ENCODE results near the gene ZMIZ1. TPM values are rescaled to one million over a fixed set of nuclear protein-coding genes. Genes with fewer than 3 reads are reported as not detected.

Gene ZMIZ1
- total and polyA plus RNA-seq, 2 experiments from 2014 or later, result 48.2 to 78.8 TPM

GRCh38 chr10:79241990-79242619 lies 173.3 kb downstream of the ZMIZ1 start:
- peaks cover 57% of the 10 kb centered on the region for H3K4me1 ChIP-seq (ENCODE audit: low read depth)
- H3K27ac ChIP-seq, result peak overlapping the region; percentile 74
- H3K4me3 ChIP-seq, result peak overlapping the region; percentile 51
- no peaks in the 10 kb centered on the region for H3K36me3 ChIP-seq
- no peaks in the 10 kb centered on the region for H3K27me3 ChIP-seq
- DNase-seq (ENCODE audit: low read depth in 1 of 2, low spot score in 1 of 2), result peak; percentile 45 to 54
- no peaks in the 10 kb centered on the region for H3K9me3 ChIP-seq (ENCODE audit: low read depth)
- TF ChIP-seq, protein P1, sequence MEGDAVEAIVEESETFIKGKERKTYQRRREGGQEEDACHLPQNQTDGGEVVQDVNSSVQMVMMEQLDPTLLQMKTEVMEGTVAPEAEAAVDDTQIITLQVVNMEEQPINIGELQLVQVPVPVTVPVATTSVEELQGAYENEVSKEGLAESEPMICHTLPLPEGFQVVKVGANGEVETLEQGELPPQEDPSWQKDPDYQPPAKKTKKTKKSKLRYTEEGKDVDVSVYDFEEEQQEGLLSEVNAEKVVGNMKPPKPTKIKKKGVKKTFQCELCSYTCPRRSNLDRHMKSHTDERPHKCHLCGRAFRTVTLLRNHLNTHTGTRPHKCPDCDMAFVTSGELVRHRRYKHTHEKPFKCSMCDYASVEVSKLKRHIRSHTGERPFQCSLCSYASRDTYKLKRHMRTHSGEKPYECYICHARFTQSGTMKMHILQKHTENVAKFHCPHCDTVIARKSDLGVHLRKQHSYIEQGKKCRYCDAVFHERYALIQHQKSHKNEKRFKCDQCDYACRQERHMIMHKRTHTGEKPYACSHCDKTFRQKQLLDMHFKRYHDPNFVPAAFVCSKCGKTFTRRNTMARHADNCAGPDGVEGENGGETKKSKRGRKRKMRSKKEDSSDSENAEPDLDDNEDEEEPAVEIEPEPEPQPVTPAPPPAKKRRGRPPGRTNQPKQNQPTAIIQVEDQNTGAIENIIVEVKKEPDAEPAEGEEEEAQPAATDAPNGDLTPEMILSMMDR (IDR thresholded peaks at IDR 0.05; ENCODE audit: low read depth, low read length), result no peak

GRCh38 chr10:79242620-79243152 lies 173.9 kb downstream of the ZMIZ1 start:
- H3K27ac ChIP-seq, result peak overlapping the region; percentile 74
- no peaks in the 10 kb centered on the region for H3K36me3 ChIP-seq
- TF ChIP-seq, protein P1 (IDR thresholded peaks at IDR 0.05; ENCODE audit: low read depth, low read length), result no peak
- H3K27me3 ChIP-seq, result no peaks in the 10 kb centered on the region
- no peaks in the 10 kb centered on the region for H3K9me3 ChIP-seq (ENCODE audit: low read depth)
- DNase-seq (ENCODE audit: low read depth in 1 of 2, low spot score in 1 of 2), result peak; percentile 72 to 88
- peaks cover 53% of the 10 kb centered on the region for H3K4me1 ChIP-seq (ENCODE audit: low read depth)
- peak overlapping the region; percentile 51 for H3K4me3 ChIP-seq

GRCh38 chr10:79243181-79244067 lies 174.7 kb downstream of the ZMIZ1 start:
- no peaks in the 10 kb centered on the region for H3K9me3 ChIP-seq (ENCODE audit: low read depth)
- TF ChIP-seq, protein P1 (IDR thresholded peaks at IDR 0.05; ENCODE audit: low read depth, low read length), result no peak
- peaks cover 46% of the 10 kb centered on the region for H3K4me1 ChIP-seq (ENCODE audit: low read depth)
- H3K4me3 ChIP-seq, result peak overlapping the region; percentile 51
- H3K36me3 ChIP-seq, result no peaks in the 10 kb centered on the region
- H3K27me3 ChIP-seq, result no peaks in the 10 kb centered on the region
- peak in 1 of 2 donors; percentile 77 for DNase-seq (ENCODE audit: low read depth in 1 of 2, low spot score in 1 of 2)
- peak overlapping the region; percentile 74 for H3K27ac ChIP-seq

GRCh38 chr10:79244068-79244442 lies 175.3 kb downstream of the ZMIZ1 start:
- no peaks in the 10 kb centered on the region for H3K9me3 ChIP-seq (ENCODE audit: low read depth)
- H3K36me3 ChIP-seq, result no peaks in the 10 kb centered on the region
- H3K27ac ChIP-seq, result no peak overlapping the region
- peaks cover 39% of the 10 kb centered on the region for H3K4me1 ChIP-seq (ENCODE audit: low read depth)
- H3K4me3 ChIP-seq, result no peak overlapping the region
- no peak for DNase-seq (ENCODE audit: low read depth in 1 of 2, low spot score in 1 of 2)
- H3K27me3 ChIP-seq, result no peaks in the 10 kb centered on the region
- TF ChIP-seq, protein P1 (IDR thresholded peaks at IDR 0.05; ENCODE audit: low read depth, low read length), result no peak

DNA sequence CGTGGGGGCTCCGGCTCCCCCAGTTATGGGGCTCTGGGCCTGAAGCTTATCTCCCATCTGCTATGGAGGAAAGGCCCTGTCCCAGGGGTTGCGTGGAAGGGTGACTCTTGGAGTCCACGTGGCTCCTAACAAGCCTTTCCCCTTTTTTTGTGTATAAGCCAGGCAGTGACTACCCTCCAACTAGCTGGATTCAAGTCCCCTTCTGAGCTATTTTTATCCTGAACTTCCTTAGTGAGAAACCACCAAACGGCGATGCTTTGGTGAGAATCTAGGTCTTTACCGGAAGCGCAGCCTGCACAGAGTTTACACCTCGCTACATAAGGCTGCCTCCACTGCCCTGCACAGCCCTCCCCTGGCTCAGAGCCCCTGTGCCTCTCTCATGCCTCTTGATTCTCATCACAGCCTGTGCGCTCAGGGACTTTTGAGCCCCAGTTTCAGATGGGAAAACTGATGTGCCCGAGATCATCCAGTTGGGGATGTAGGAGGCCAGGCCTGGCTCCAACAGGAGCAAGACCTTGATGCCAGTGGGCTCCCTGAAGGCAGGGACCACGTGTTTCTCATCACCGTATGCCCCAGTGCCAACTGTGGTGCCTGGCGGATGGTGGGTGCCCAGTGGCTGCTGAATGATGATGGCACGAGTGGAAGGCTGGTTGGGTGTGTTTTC lies 176.2 kb downstream of the ZMIZ1 start:
- Histone ChIP-seq H3K4me3 (no peak overlapping the region), H3K4me1 (ENCODE audit: low read depth) (peaks cover 30% of the 10 kb centered on the region)

More for the DNA sequence above, 176.2 kb downstream of the ZMIZ1 start:
- no peak overlapping the region for H3K27ac ChIP-seq
- no peak for DNase-seq (ENCODE audit: low read depth in 1 of 2, low spot score in 1 of 2)
- TF ChIP-seq, protein P1 (IDR thresholded peaks at IDR 0.05; ENCODE audit: low read depth, low read length), result no peak
- H3K27me3 ChIP-seq, result no peaks in the 10 kb centered on the region
- no peaks in the 10 kb centered on the region for H3K9me3 ChIP-seq (ENCODE audit: low read depth)
- no peaks in the 10 kb centered on the region for H3K36me3 ChIP-seq

Data from cardiac muscle cell (in vitro differentiated cells and primary cell).